Frontal cortex (tissue), 4 donors: ENCODE data around the gene MEMO1. TPM values are rescaled to one million over a fixed set of nuclear protein-coding genes. Genes with fewer than 3 reads are reported as not detected.
A peak's percentile ranks its signal among the peaks of the same experiment; 100 is the strongest.
"Not testable (repeated sequence)": the region's sequence is repeated elsewhere in the genome, so short reads cannot be mapped to it uniquely, and the experiment has no call there.

Experiments
- DNase-seq, 2 donors: peaks; one replicate each; pipeline ENCODE4 v3.0.0; 2012; ENCODE audit warnings: low spot score in 2 of 2
- FAIRE-seq: peaks from 2 replicates; lab custom pipeline; 2012; peaks lifted over from hg19 to GRCh38; lab: Jason Lieb, UNC
- total RNA-seq: library from RNA; depleted of rRNA; stranded (reverse); fragments of >200 nt; gene quantifications from one replicate; pipeline ENCODE4 v1.2.3, GENCODE V29; 2014
- donor health status: control.
- donor health status: control.
- donor health status: control.

MEMO1 gene
- 77.9 TPM for total RNA-seq

- DNase-seq (peak; percentile 87 to 88), FAIRE-seq (no peak)
Observed at GRCh38 chr2:32010670-32011484, at the start of gene MEMO1. MEMO1 (minus strand) TSS chr2:32011008; CDS start chr2:32010247, 761 bp downstream.

GRCh38 chr2:32060266-32060665, 49.5 kb upstream of the MEMO1 start:
- FAIRE-seq = no peak
- DNase-seq = no peak

GRCh38 chr2:32058130-32058529, 47.3 kb upstream of the MEMO1 start:
- no peak for FAIRE-seq
- no peak for DNase-seq

- not testable (repeated sequence) for FAIRE-seq, DNase-seq
Observed at GRCh38 chr2:32054583-32054982, 43.8 kb upstream of the MEMO1 start.

GRCh38 chr2:32051836-32052439, 41.1 kb upstream of the MEMO1 start:
- FAIRE-seq (no peak), DNase-seq (no peak)

- no peak for FAIRE-seq
Observed at GRCh38 chr2:32043561-32043960, 32.8 kb upstream of the MEMO1 start.

GRCh38 chr2:32039447-32040219, 28.8 kb upstream of the MEMO1 start, which contains the start of gene DPY30:
DPY30 (minus strand) TSS chr2:32039805; CDS start chr2:32039456, 349 bp downstream.
- no peak for FAIRE-seq
- peak; percentile 74 to 81 for DNase-seq

More at GRCh38 chr2:32043561-32043960, 32.8 kb upstream of the MEMO1 start:
- DNase-seq = no peak

GRCh38 chr2:32034198-32034887, 23.5 kb upstream of the MEMO1 start:
- FAIRE-seq, DNase-seq: not testable (repeated sequence)

- not testable (repeated sequence) for FAIRE-seq, DNase-seq
Observed at GRCh38 chr2:32018789-32019482, 8.1 kb upstream of the MEMO1 start.

GRCh38 chr2:32012872-32013271, 2.1 kb upstream of the MEMO1 start:
- no peak for DNase-seq
- no peak for FAIRE-seq

- DNase-seq (no peak), FAIRE-seq (no peak)
Observed at GRCh38 chr2:32011485-32011960, 715 bp upstream of the MEMO1 start.

- not testable (repeated sequence) for FAIRE-seq
- DNase-seq = peak; percentile 28 to 55
Observed at GRCh38 chr2:32010280-32010669, 533 bp downstream of the MEMO1 start.

- FAIRE-seq (no peak), DNase-seq (peak; percentile 36 to 60)
Observed at GRCh38 chr2:32009516-32010256, 1.1 kb downstream of the MEMO1 start.

- no peak for FAIRE-seq
- peak in 1 of 2 donors; percentile 19 for DNase-seq
Observed at GRCh38 chr2:32008805-32009515, 1.8 kb downstream of the MEMO1 start.

GRCh38 chr2:32007121-32007391, 3.8 kb downstream of the MEMO1 start:
- FAIRE-seq (no peak), DNase-seq (no peak)

- no peak for DNase-seq
- FAIRE-seq = no peak
Observed at GRCh38 chr2:32005371-32005976, 5.3 kb downstream of the MEMO1 start.

GRCh38 chr2:32003791-32004190, 7.0 kb downstream of the MEMO1 start:
- no peak for DNase-seq
- no peak for FAIRE-seq

GRCh38 chr2:32002406-32002805, 8.4 kb downstream of the MEMO1 start:
- no peak for DNase-seq
- no peak for FAIRE-seq
